ENCODE measurements around the gene TCF23.

DNA sequence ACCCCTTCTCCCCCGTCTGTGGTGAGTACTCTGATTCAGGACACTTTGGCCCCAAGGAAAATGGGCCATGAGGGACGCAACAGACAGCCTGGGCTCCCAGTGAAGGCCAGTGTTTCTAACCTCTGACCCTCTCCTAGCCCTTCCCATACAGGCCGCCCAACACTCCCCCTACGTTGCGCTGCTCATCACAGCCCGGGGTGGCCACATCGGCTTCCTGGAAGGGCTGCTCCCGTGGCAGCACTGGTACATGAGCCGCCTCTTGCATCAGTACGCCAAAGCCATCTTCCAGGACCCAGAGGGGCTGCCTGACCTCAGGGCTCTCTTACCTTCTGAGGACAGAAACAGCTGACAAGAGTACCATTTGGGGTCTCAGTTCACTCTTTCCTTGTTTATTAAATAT is 18.4 kb upstream of the TCF23 start:
- TF ChIP-seq TAF1 (IDR thresholded peaks at IDR 0.05; ENCODE audit: low read depth, low read length) (no peak), POLR2AphosphoS5 (IDR thresholded peaks at IDR 0.05; ENCODE audit: low read depth, low read length) (no peak), POLR2A (IDR thresholded peaks at IDR 0.05; ENCODE audit: low read depth, low read length) (no peak)

Data from GM12891 (cell line).